ENCODE data around the gene TMEM52. TPM values are rescaled to one million over a fixed set of nuclear protein-coding genes. Genes with fewer than 3 reads are reported as not detected.
A peak's percentile ranks its signal among the peaks of the same experiment; 100 is the strongest.

The TMEM52 gene
- total RNA-seq, 1 experiment from 2014 or later = 1.2 TPM

DNA sequence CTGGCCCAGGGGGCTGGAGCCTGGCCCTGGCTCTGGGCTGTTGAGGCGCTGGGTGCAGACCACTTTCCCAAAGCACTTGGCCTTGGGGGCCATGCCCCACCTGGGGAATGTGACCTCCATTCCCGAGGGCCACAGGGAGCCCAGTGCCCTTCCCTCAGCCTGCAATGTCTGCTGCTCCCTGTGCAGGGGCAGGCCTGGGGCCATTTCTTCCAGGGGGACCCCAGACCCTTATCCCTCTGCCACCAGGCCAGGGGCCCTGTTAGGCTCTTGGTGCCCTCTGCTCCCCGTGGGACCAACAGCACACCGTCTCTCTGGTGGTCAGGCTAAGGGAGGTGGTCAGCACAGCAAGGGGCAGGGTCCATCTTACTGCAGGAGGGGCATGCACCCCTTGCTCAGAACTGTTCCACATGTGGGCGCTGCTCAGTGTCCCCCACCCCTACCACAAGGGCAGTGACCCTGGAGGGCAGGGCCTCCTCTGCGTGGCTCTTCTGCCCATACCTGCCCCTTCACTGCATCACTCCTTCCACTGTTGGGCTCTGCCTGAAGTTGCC, 1.1 kb upstream of the TMEM52 start:
- intact Hi-C loops (cut with micrococcal nuclease) = no loop called here
- CTCF ChIA-PET = interaction anchor here (0.6 kb wide), 1 partner anchor 124 kb away, joined by 5 read pairs; no protein-coding TSS in a partner anchor
- BruUV-seq (replicated peaks) = no TSS peak
- no peaks in the 10 kb centered on the region for H3K27me3 Mint-ChIP-seq (ENCODE audit: insufficient read depth, unreplicated experiment)
- TF ChIP-seq, protein P1, sequence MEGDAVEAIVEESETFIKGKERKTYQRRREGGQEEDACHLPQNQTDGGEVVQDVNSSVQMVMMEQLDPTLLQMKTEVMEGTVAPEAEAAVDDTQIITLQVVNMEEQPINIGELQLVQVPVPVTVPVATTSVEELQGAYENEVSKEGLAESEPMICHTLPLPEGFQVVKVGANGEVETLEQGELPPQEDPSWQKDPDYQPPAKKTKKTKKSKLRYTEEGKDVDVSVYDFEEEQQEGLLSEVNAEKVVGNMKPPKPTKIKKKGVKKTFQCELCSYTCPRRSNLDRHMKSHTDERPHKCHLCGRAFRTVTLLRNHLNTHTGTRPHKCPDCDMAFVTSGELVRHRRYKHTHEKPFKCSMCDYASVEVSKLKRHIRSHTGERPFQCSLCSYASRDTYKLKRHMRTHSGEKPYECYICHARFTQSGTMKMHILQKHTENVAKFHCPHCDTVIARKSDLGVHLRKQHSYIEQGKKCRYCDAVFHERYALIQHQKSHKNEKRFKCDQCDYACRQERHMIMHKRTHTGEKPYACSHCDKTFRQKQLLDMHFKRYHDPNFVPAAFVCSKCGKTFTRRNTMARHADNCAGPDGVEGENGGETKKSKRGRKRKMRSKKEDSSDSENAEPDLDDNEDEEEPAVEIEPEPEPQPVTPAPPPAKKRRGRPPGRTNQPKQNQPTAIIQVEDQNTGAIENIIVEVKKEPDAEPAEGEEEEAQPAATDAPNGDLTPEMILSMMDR (IDR thresholded peaks at IDR 0.05; ENCODE audit: unreplicated experiment) = no peak
- POLR2A ChIA-PET = no interaction called here
- H3K27ac Mint-ChIP-seq (ENCODE audit: low read depth, unreplicated experiment) = no peak overlapping the region
- peaks cover 13% of the 10 kb centered on the region for H3K36me3 Mint-ChIP-seq (ENCODE audit: insufficient read depth, unreplicated experiment)
- no peak overlapping the region for H3K4me3 Mint-ChIP-seq (ENCODE audit: unreplicated experiment)
- no peaks in the 10 kb centered on the region for H3K9me3 Mint-ChIP-seq (ENCODE audit: unreplicated experiment)
- DNase-seq (ENCODE audit: unreplicated experiment) = no peak
- no peaks in the 10 kb centered on the region for H3K4me1 Mint-ChIP-seq (ENCODE audit: insufficient read depth, unreplicated experiment)

DNA sequence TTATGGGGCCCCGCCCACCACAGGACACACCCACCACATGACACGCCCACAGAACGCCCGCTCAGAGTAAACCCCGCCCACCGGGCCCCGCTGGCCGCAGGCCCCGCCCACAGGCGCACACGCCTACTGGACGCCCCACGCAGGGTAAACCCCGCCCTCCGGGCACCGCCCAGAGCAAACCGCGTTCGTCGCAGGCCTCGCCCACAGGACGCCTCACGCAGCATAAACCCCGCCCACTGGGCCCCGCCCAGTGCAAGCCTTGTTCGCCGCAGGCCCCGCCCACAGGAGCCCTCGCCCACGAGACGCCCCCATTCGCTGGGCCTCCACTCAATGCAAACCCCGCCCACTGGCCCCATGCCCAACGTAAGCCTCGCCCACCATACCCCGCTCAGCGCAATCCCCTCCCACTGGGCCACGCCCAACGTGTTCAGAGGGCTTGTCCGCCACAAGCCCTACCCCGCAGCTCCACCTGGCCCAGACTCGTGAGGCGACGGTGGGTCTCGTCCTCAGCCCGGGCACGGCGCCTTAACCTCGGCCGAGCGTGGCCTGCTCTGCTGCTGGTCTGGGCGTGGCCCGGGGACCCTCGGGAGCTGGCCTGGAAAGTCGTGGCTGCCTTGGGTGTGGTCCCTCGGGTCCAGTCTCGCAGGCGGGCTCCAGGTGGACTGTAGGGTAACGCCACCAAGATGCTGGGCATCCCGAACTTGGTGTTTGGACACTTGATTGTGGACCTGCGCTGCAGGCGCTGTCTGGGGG, 401 bp upstream of the TMEM52 start:
- Mint-ChIP-seq H3K9me3 (ENCODE audit: unreplicated experiment) (no peaks in the 10 kb centered on the region), H3K4me3 (ENCODE audit: unreplicated experiment) (peak overlapping the region; percentile 60), H3K36me3 (ENCODE audit: insufficient read depth, unreplicated experiment) (peaks cover 13% of the 10 kb centered on the region), H3K27me3 (ENCODE audit: insufficient read depth, unreplicated experiment) (no peaks in the 10 kb centered on the region), H3K4me1 (ENCODE audit: insufficient read depth, unreplicated experiment) (no peaks in the 10 kb centered on the region), H3K27ac (ENCODE audit: low read depth, unreplicated experiment) (no peak overlapping the region)
- TF ChIP-seq, protein P1 (IDR thresholded peaks at IDR 0.05; ENCODE audit: unreplicated experiment) = no peak
- no TSS peak for BruUV-seq (replicated peaks)
- ChIA-PET CTCF (no interaction called here), POLR2A (no interaction called here)
- intact Hi-C loops (cut with micrococcal nuclease) = no loop called here
- peak; percentile 96 for DNase-seq (ENCODE audit: unreplicated experiment)

DNA sequence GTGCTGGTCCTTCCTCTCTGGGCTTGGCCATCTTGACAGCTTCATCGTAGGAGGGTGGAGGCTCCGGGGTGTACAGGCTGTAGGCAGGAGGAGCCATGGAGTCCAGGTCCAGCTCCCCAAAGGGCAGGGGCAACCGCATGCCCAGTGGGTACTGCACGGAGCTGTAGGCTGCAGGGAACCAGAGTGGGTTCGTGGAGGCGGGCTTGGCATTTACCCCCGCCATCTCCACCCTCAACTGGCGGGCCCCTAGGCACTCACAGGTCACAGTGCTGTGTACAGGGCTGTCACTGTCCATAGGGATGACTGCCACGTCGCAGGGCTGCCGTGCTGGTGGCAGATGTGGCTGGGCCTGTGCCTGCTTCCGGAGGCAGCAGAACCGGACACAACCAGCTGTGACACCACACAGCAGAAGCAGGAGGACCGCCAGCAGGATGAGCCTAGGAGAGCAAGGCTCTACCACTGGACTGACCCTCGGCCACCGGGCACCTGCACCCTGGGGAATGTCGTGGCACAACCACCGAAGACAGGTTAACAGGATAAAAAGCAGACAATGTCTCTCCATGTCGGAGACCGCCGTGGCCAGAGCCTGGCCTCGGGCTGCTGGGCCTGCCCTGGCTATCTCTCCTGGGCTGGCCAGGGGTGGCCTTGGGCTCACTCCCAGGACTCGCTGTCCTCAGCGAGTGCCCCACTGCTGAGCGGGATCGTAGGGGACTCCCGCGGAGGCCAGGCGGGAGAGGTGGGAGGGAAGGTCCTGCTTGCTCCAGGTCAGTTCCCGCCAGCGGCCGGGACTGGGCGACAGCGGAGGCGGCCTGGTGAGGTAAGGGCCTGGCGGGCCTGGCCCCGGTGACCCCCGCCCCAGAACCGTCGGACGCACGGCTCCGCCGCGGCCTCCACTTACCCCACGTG, 831 bp downstream of the TMEM52 start:
- H3K36me3 Mint-ChIP-seq (ENCODE audit: insufficient read depth, unreplicated experiment) = peaks cover 6% of the 10 kb centered on the region
- H3K9me3 Mint-ChIP-seq (ENCODE audit: unreplicated experiment) = no peaks in the 10 kb centered on the region
- no peak for DNase-seq (ENCODE audit: unreplicated experiment)
- intact Hi-C loops (cut with micrococcal nuclease) = no loop called here
- CTCF ChIA-PET = interaction anchor here (1.2 to 1.3 kb wide), 2 partner anchors 9 to 127 kb away, joined by 4 to 7 read pairs; no protein-coding TSS in a partner anchor
- BruUV-seq (replicated peaks) = no TSS peak
- no peaks in the 10 kb centered on the region for H3K27me3 Mint-ChIP-seq (ENCODE audit: insufficient read depth, unreplicated experiment)
- H3K27ac Mint-ChIP-seq (ENCODE audit: low read depth, unreplicated experiment) = no peak overlapping the region
- TF ChIP-seq, protein P1 (IDR thresholded peaks at IDR 0.05; ENCODE audit: unreplicated experiment) = no peak
- POLR2A ChIA-PET = no interaction called here
- peak overlapping the region; percentile 60 for H3K4me3 Mint-ChIP-seq (ENCODE audit: unreplicated experiment)
- H3K4me1 Mint-ChIP-seq (ENCODE audit: insufficient read depth, unreplicated experiment) = no peaks in the 10 kb centered on the region

Measured in MCF 10A (cell line).